ENCODE results near the gene PRKCZ. TPM values are rescaled to one million over a fixed set of nuclear protein-coding genes. Genes with fewer than 3 reads are reported as not detected.

PRKCZ gene
- total RNA-seq, 4 donors from 2014 or later = 0.49 to 1.9 (median 1.1) TPM; not detected in 1

GRCh38 chr1:2133039-2133878 lies 83.0 kb downstream of the PRKCZ start:
- no peak for TF ChIP-seq CTCF (IDR thresholded peaks at IDR 0.05; ENCODE audit: low read depth)

- no peak for TF ChIP-seq CTCF (IDR thresholded peaks at IDR 0.05; ENCODE audit: low read depth)
These were observed 83.6 kb downstream of the PRKCZ start for GRCh38 chr1:2133879-2134215.

- no peak for TF ChIP-seq CTCF (IDR thresholded peaks at IDR 0.05; ENCODE audit: low read depth)
These were observed 84.0 kb downstream of the PRKCZ start for GRCh38 chr1:2134266-2134620.

GRCh38 chr1:2134621-2135307 lies 84.6 kb downstream of the PRKCZ start:
- TF ChIP-seq CTCF (IDR thresholded peaks at IDR 0.05; ENCODE audit: low read depth) = no peak

- no peak for TF ChIP-seq CTCF (IDR thresholded peaks at IDR 0.05; ENCODE audit: low read depth)
These were observed 85.2 kb downstream of the PRKCZ start for GRCh38 chr1:2135441-2135841.

GRCh38 chr1:2135941-2136340 lies 85.7 kb downstream of the PRKCZ start:
- TF ChIP-seq CTCF (IDR thresholded peaks at IDR 0.05; ENCODE audit: low read depth) = no peak

- no peak for TF ChIP-seq CTCF (IDR thresholded peaks at IDR 0.05; ENCODE audit: low read depth)
These were observed 86.4 kb downstream of the PRKCZ start for GRCh38 chr1:2136386-2137235.

All from subcutaneous adipose tissue (tissue), 4 donors.